Osteocyte (in vitro differentiated cells): Measurements from ENCODE around the gene C9orf153. TPM values are rescaled to one million over a fixed set of nuclear protein-coding genes. Genes with fewer than 3 reads are reported as not detected.
A peak's percentile ranks its signal among the peaks of the same experiment; 100 is the strongest.
"Not testable (repeated sequence)": the region's sequence is repeated elsewhere in the genome, so short reads cannot be mapped to it uniquely, and the experiment has no call there.

Experiments used
- DNase-seq: peaks from one replicate; pipeline ENCODE4 v3.0.0; 2021; ENCODE audit warnings: mixed read lengths; ENCODE audit not compliant: unreplicated experiment; ENCODE audit errors: extremely low spot score
- H3K27ac Mint-ChIP-seq: one replicate; pipeline ENCODE4 v1.8.0; 2021; ENCODE audit warnings: mild to moderate bottlenecking, mixed read lengths; ENCODE audit not compliant: unreplicated experiment
- H3K27me3 Mint-ChIP-seq: one replicate; pipeline ENCODE4 v1.8.0; 2021; ENCODE audit warnings: mixed read lengths; ENCODE audit not compliant: unreplicated experiment
- H3K36me3 Mint-ChIP-seq: one replicate; pipeline ENCODE4 v1.8.0; 2021; ENCODE audit warnings: mixed read lengths; ENCODE audit not compliant: unreplicated experiment
- H3K4me1 Mint-ChIP-seq: one replicate; pipeline ENCODE4 v1.8.0; 2021; ENCODE audit warnings: mixed read lengths; ENCODE audit not compliant: unreplicated experiment
- H3K4me3 Mint-ChIP-seq: one replicate; pipeline ENCODE4 v1.8.0; 2021; ENCODE audit warnings: mild to moderate bottlenecking, moderate library complexity, mixed read lengths; ENCODE audit not compliant: unreplicated experiment
- H3K9me3 Mint-ChIP-seq: one replicate; pipeline ENCODE4 v1.8.0; 2021; ENCODE audit warnings: mixed read lengths; ENCODE audit not compliant: unreplicated experiment
- CTCF ChIP-seq: fragments of 200-600 bp; sonication (generic); IDR thresholded peaks from 2 replicates; pipeline ENCODE4 v1.5.0; 2021; ENCODE audit warnings: antibody characterized with exemption, mild to moderate bottlenecking, moderate library complexity
- total RNA-seq: library from RNA; stranded (reverse); gene quantifications from 2 replicates; pipeline ENCODE4 v1.2.1, GENCODE V29; 2021

C9orf153 gene
- total RNA-seq, 1 donor from 2014 or later: 0.40 TPM

- TF ChIP-seq CTCF: no peak
- Mint-ChIP-seq H3K27me3 (no peaks in the 10 kb centered on the region), H3K4me1 (peaks cover 4% of the 10 kb centered on the region), H3K27ac (no peak overlapping the region), H3K4me3 (no peak overlapping the region), H3K9me3 (no peaks in the 10 kb centered on the region), H3K36me3 (peaks cover 62% of the 10 kb centered on the region)
- no peak for DNase-seq
Measured at GRCh38 chr9:86300701-86301100, 41.2 kb upstream of the C9orf153 start.

GRCh38 chr9:86298873-86299272, 39.4 kb upstream of the C9orf153 start:
- no peak for TF ChIP-seq CTCF
- no peak overlapping the region for H3K27ac Mint-ChIP-seq
- DNase-seq: no peak

DNA sequence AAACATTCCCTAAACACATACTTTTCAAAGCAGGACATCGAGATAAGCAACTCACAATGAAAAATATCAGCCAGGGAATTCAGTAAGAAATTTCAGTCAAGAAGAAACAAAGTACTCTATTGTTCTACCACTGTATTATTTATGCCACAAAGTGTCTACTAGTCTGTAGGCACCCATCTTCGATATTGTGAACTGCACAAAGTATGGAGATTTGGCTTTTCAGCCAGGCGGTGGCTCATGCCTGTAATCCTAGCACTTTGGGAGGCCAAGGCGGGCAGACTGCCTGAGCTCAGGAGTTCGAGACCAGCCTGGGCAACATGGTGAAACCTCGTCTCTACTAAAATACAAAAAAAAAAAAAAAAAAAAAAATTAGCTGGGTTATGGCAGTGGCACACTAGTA, 30.9 kb upstream of the C9orf153 start:
- H3K27me3 Mint-ChIP-seq, H3K27ac Mint-ChIP-seq: not testable (repeated sequence)

More at GRCh38 chr9:86298873-86299272, 39.4 kb upstream of the C9orf153 start:
- Mint-ChIP-seq H3K9me3 (no peaks in the 10 kb centered on the region), H3K36me3 (peaks cover 51% of the 10 kb centered on the region), H3K4me1 (peaks cover 2% of the 10 kb centered on the region), H3K27me3 (no peaks in the 10 kb centered on the region), H3K4me3 (no peak overlapping the region)

GRCh38 chr9:86288499-86289198, 29.2 kb upstream of the C9orf153 start:
- Mint-ChIP-seq H3K4me3 (no peak overlapping the region), H3K36me3 (peaks cover 25% of the 10 kb centered on the region), H3K9me3 (no peaks in the 10 kb centered on the region), H3K4me1 (no peaks in the 10 kb centered on the region), H3K27ac (no peak overlapping the region), H3K27me3 (no peaks in the 10 kb centered on the region)
- no peak for DNase-seq
- TF ChIP-seq CTCF: no peak

More for the DNA sequence above, 30.9 kb upstream of the C9orf153 start:
- H3K9me3 Mint-ChIP-seq, H3K4me3 Mint-ChIP-seq, H3K4me1 Mint-ChIP-seq, DNase-seq: not testable (repeated sequence)
- H3K36me3 Mint-ChIP-seq: peaks cover 28% of the 10 kb centered on the region

DNA sequence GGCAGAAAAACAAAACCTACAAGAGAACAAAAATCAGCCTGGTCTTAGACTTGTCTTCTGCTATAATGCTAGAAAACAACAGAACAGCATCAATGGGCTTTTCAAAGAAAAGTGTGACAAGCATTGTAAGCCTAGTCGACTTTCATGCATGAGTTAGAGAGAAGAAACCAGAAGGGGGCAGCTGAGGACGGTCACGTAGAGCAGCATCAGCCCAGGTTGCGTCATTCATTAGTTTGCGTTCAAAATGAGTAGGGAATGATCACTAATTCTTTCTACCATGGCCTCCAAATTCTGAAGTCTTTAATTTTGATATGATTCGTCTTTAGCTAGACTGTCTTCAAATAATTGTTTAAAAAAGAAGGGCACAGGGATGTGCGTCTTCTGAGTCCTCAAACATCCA, 27.6 kb upstream of the C9orf153 start:
- no peak overlapping the region for H3K27ac Mint-ChIP-seq
- H3K36me3 Mint-ChIP-seq: peaks cover 18% of the 10 kb centered on the region
- no peaks in the 10 kb centered on the region for H3K27me3 Mint-ChIP-seq
- H3K4me1 Mint-ChIP-seq: peaks cover 6% of the 10 kb centered on the region
- TF ChIP-seq CTCF: peak; percentile 40
- DNase-seq: no peak
- no peak overlapping the region for H3K4me3 Mint-ChIP-seq
- no peaks in the 10 kb centered on the region for H3K9me3 Mint-ChIP-seq
